Liver (tissue), 9 donors: ENCODE measurements around the gene IGF1. TPM values are rescaled to one million over a fixed set of nuclear protein-coding genes. Genes with fewer than 3 reads are reported as not detected.

Experiments
- DNase-seq: peaks from one replicate; pipeline ENCODE4 v3.0.0-alpha.2; 2017; ENCODE audit warnings: low spot score
- H3K27ac ChIP-seq, 2 donors: one replicate each; pipeline ENCODE4 v1.7.0; 2013; ENCODE audit warnings: inconsistent platforms in 2 of 2, low read length in 2 of 2, control low read depth in 1 of 2, low read depth in 1 of 2, mild to moderate bottlenecking in 1 of 2
- H3K27me3 ChIP-seq, 4 donors: one replicate each; pipeline versions ENCODE4 v1.6.1 to v1.7.0; 2013; ENCODE audit warnings: low read length in 3 of 4, inconsistent platforms in 1 of 4, mild to moderate bottlenecking in 1 of 4, moderate library complexity in 1 of 4; ENCODE audit not compliant: control insufficient read depth in 4 of 4, insufficient read depth in 4 of 4
- H3K36me3 ChIP-seq, 4 donors: one replicate each; pipeline versions ENCODE4 v1.6.1 to v1.7.0; 2013; ENCODE audit warnings: low read length in 3 of 4, mild to moderate bottlenecking in 3 of 4, low read depth in 1 of 4, moderate library complexity in 1 of 4; ENCODE audit not compliant: control insufficient read depth in 4 of 4, insufficient read depth in 3 of 4
- H3K4me1 ChIP-seq, 4 donors: one replicate each; pipeline versions ENCODE4 v1.6.1 to v1.7.0; 2013; ENCODE audit warnings: low read length in 3 of 4, mild to moderate bottlenecking in 3 of 4, moderate library complexity in 1 of 4; ENCODE audit not compliant: control insufficient read depth in 4 of 4, insufficient read depth in 4 of 4
- H3K4me3 ChIP-seq, 3 donors: one replicate each; pipeline versions ENCODE4 v1.6.1 to v1.7.0; 2013; ENCODE audit warnings: low read length in 3 of 3, control low read depth in 1 of 3, low read depth in 1 of 3, mild to moderate bottlenecking in 1 of 3
- H3K9ac ChIP-seq, 2 donors: one replicate each; pipeline ENCODE4 v1.7.0; 2013; ENCODE audit warnings: low read length in 2 of 2, mild to moderate bottlenecking in 2 of 2, moderate library complexity in 2 of 2, control low read depth in 1 of 2, low read depth in 1 of 2
- H3K9me3 ChIP-seq, 4 donors: one replicate each; pipeline versions ENCODE4 v1.6.1 to v1.7.0; 2013; ENCODE audit warnings: low read length in 3 of 4; ENCODE audit not compliant: control insufficient read depth in 4 of 4
- ATF3 ChIP-seq: IDR thresholded peaks from 2 replicates; pipeline ENCODE4 v1.6.1; 2016; ENCODE audit warnings: antibody characterized with exemption
- CTCF ChIP-seq: fragments of 150-350 bp; IDR thresholded peaks from 2 replicates; pipeline ENCODE4 v1.5.1; 2017; ENCODE audit warnings: improper control_type of control experiment, low read depth, low read length; ENCODE audit not compliant: missing input control
- EGR1 ChIP-seq, 2 donors: IDR thresholded peaks; 2 replicates each; pipeline ENCODE4 v1.6.1; 2016 to 2018; ENCODE audit warnings: antibody characterized with exemption in 2 of 2, low read depth in 2 of 2
- FOXA1 ChIP-seq: IDR thresholded peaks from 2 replicates; pipeline ENCODE4 v1.6.1; 2016; ENCODE audit warnings: antibody characterized with exemption
- FOXA2 ChIP-seq: IDR thresholded peaks from 2 replicates; pipeline ENCODE4 v1.6.1; 2016; ENCODE audit warnings: antibody characterized with exemption
- GABPA ChIP-seq, 2 donors: IDR thresholded peaks in 1 of 2; conservative IDR thresholded peaks in 1 of 2; 2 replicates each; pipeline ENCODE4 v1.6.1; 2016; ENCODE audit warnings: antibody characterized with exemption in 2 of 2, mild to moderate bottlenecking in 1 of 2, moderate library complexity in 1 of 2
- HNF4A ChIP-seq, 2 donors: conservative IDR thresholded peaks; 2 replicates each; pipeline ENCODE4 v1.6.1; 2016; ENCODE audit warnings: antibody characterized with exemption in 2 of 2, mild to moderate bottlenecking in 2 of 2
- HNF4G ChIP-seq: IDR thresholded peaks from 2 replicates; pipeline ENCODE4 v1.6.1; 2016; ENCODE audit warnings: antibody characterized with exemption
- JUND ChIP-seq, 2 donors: IDR thresholded peaks; 2 replicates each; pipeline ENCODE4 v1.6.1; 2016; ENCODE audit warnings: antibody characterized with exemption in 2 of 2
- MAX ChIP-seq: IDR thresholded peaks from 2 replicates; pipeline ENCODE4 v1.6.1; 2016; ENCODE audit warnings: antibody characterized with exemption
- NR2F2 ChIP-seq: IDR thresholded peaks from 2 replicates; pipeline ENCODE4 v1.6.1; 2016; ENCODE audit warnings: antibody characterized with exemption
- RAD21 ChIP-seq, 2 donors: IDR thresholded peaks; 2 replicates each; pipeline ENCODE4 v1.6.1; 2016; ENCODE audit warnings: antibody characterized with exemption in 2 of 2, mild to moderate bottlenecking in 2 of 2
- REST ChIP-seq: IDR thresholded peaks from 2 replicates; pipeline ENCODE4 v1.6.1; 2016; ENCODE audit warnings: antibody characterized with exemption, mild to moderate bottlenecking
- RXRA ChIP-seq, 2 donors: IDR thresholded peaks; 2 replicates each; pipeline ENCODE4 v1.6.1; 2017 to 2018; ENCODE audit warnings: antibody characterized with exemption in 2 of 2, mild to moderate bottlenecking in 1 of 2
- SP1 ChIP-seq: IDR thresholded peaks from 2 replicates; pipeline ENCODE4 v1.6.1; 2018; ENCODE audit warnings: antibody characterized with exemption, mild to moderate bottlenecking
- YY1 ChIP-seq: IDR thresholded peaks from 2 replicates; pipeline ENCODE4 v1.6.1; 2016; ENCODE audit warnings: antibody characterized with exemption, mild to moderate bottlenecking
- ZBTB33 ChIP-seq: IDR thresholded peaks from 2 replicates; pipeline ENCODE4 v1.6.1; 2016; ENCODE audit warnings: antibody characterized with exemption
- WGBS: extraction: QIAGEN DNeasy Blood & Tissue Kit; methylation state at CpG from one replicate; pipeline ENCODE4 v1.1.7; 2013; 5-methylcytosine and 5-hydroxymethylcytosine counted together
- polyA plus RNA-seq, 2 donors: library from polyadenylated mRNA; stranded (reverse) in 1 of 2; unstranded in 1 of 2; fragments of 200-250 nt in 1 of 2; fragments of >200 nt in 1 of 2; fragmentation: Nextera tagmentation in 1 of 2; extraction: Ambion mirVana in 1 of 2; gene quantifications; one replicate each; pipeline versions ENCODE4 v1.2.1 to v1.2.3, GENCODE V29; 2013 to 2015
- total RNA-seq, 2 donors: library from RNA; depleted of rRNA; stranded (reverse); fragments of >200 nt; gene quantifications; one replicate each; pipeline ENCODE4 v1.2.3, GENCODE V29; 2014
- donor health status: healthy.
- donor health status: healthy.
- donor health status: healthy.
- donor health status: healthy.
- donor health status: healthy.

IGF1 gene
- total and polyA plus RNA-seq, 4 donors, result 0.61 to 118 (median 33.3) TPM

GRCh38 chr12:102385343-102385742 is 95.0 kb downstream of the IGF1 start:
- Histone ChIP-seq H3K4me3 (no peak overlapping the region), H3K4me1 (no peaks in the 10 kb centered on the region), H3K9me3 (peaks cover 0 to 3% (median under 1%) of the 10 kb centered on the region in 4 donors), H3K27me3 (no peaks in the 10 kb centered on the region), H3K27ac (no peak overlapping the region), H3K36me3 (no peaks in the 10 kb centered on the region), H3K9ac (no peak overlapping the region)
- TF ChIP-seq MAX, result no peak
- no peak for TF ChIP-seq RXRA (IDR thresholded peaks at IDR 0.05)
- TF ChIP-seq NR2F2, result no peak
- WGBS, result 96% methylated on average over 1 of the region's 1 CpG
- no peak for DNase-seq

- Histone ChIP-seq H3K4me1 (no peaks in the 10 kb centered on the region), H3K27ac (no peak overlapping the region), H3K4me3 (no peak overlapping the region), H3K9ac (no peak overlapping the region), H3K36me3 (no peaks in the 10 kb centered on the region), H3K27me3 (no peaks in the 10 kb centered on the region), H3K9me3 (peaks cover 0 to 2% (median 0%) of the 10 kb centered on the region in 4 donors)
- no peak for DNase-seq
- 77% methylated on average over 3 of the region's 3 CpGs for WGBS
- TF ChIP-seq JUND (IDR thresholded peaks at IDR 0.05) (no peak), GABPA (IDR thresholded peaks at IDR 0.05 in 1 of 2, conservative IDR thresholded peaks at IDR 0.05 in 1 of 2) (no peak), SP1 (no peak), FOXA2 (no peak), RXRA (IDR thresholded peaks at IDR 0.05) (no peak), CTCF (no peak), RAD21 (IDR thresholded peaks at IDR 0.05) (no peak), EGR1 (IDR thresholded peaks at IDR 0.05; ENCODE audit: low read depth in 2 of 2) (no peak), REST (no peak), YY1 (no peak), FOXA1 (no peak), ZBTB33 (no peak), ATF3 (no peak), HNF4A (conservative IDR thresholded peaks at IDR 0.05) (no peak), HNF4G (no peak), NR2F2 (no peak)
These were observed 100.8 kb downstream of the IGF1 start for GRCh38 chr12:102379346-102380162.
